SU-DHL-6 (cell line): ENCODE results near the gene KLB.

Source experiments
- CTCF ChIP-seq: fragments of 200-600 bp; sonication (generic); IDR thresholded peaks from one replicate; pipeline ENCODE4 v1.5.1; 2017; ENCODE audit warnings: antibody characterized with exemption, mild to moderate bottlenecking, low read length, moderate library complexity; ENCODE audit not compliant: insufficient read depth, poor library complexity, severe bottlenecking
- EZH2phosphoT487 ChIP-seq: fragments of 200-600 bp; sonication (generic), shearing (Covaris generic); conservative IDR thresholded peaks from 2 replicates; pipeline ENCODE4 v1.6.1; 2018; ENCODE audit warnings: mild to moderate bottlenecking, antibody characterized with exemption, low read length, moderate library complexity, mixed read lengths

- TF ChIP-seq CTCF, result no peak
- no peak for TF ChIP-seq EZH2phosphoT487
These were observed 27.3 kb downstream of the KLB start for GRCh38 chr4:39433878-39434492.
